CD4-positive, alpha-beta T cell treated with Interleukin-1 beta for 1 hour (primary cell): Measurements from ENCODE around the gene P3H2.

ENCODE experiments used
- DNase-seq, 2 donors: peaks; one replicate each; pipeline ENCODE4 v3.0.0-alpha.2; 2020 to 2022

The P3H2 gene

DNA sequence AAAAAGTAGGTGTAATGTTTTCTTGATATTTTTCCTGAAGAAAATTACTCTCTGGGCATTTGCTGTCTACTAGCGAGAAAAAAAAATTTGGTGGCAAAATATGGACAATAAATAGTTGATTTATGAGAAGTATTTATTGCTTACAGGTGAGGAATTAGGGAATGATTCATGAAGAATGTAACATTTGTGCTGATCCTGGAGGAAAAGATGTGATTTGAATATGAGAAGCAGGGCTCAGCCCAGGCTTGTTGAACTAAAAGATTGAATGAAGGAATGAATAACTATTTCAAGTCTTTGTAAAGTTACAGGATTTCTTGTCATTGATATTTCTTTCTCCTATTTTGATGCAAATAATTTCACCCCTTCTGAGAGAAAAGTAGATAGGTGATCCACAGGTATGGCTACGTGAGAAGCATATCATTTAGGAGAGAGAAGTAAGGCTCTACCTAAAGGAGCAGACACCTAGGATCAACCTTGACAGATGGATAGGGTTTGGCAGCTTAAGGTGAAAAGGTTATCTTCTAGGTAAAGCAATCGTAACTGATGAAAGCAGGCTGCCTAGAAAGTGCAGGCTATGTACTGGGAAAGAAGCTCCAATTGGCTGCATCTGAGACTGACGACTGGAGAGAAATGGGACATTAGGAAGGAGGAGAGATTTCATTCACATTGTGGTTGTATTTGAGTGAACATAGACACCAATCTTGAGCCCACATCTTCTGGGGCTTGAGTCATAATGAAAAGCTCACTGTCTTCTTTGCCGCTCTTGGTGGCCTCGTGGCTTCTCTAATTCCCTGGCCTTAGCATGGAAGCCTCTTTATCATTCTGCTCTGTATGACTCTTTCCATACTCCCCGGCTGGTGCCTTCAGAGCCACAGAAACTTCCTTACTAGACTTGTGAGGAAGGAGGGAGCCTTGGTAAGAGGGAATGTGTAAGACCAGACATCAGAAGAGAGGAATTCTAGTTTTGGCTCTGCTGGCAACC lies 106.5 kb downstream of the P3H2 start:
- no peak for DNase-seq

DNA sequence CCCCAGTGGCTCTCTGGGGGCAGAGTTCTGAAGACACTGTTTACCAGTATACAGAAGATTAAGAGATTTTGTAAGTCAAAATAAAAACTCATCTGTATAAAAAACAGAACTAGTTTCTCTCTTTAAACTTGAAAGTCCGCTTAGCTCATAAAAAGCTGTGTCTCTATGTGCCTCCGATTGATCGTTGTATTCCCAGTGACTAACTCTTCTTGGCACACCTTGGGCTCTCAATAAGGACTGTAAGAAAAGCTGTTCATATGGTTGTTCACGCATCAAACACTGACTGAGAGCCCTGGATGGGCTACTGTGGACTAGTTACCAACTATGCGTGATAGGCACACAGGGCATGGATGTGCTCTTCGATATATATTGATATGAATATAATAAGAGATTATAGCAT lies 107.9 kb downstream of the P3H2 start:
- DNase-seq = no peak

DNA sequence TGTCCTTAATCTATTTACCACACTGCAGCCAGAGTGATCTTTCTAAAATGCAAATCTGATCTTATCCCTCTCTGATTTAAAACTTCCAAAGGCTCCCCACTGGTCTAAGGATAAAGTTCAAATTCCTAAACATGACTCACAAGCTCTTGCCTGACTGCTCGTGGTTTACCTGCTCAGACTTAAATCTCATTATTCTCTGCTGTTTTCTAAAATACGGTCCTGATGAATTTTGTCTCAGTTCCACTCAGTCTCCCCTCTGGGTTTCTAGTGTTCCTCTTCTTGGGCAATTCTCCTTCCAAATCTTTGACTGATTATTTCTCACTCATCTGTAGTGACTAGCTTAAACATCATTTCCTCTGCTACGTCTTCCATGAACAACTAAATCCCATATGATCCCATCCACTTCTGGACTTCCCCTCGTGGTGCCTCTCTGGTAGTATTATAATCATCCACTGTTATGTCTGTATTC lies 108.3 kb downstream of the P3H2 start:
- DNase-seq = no peak

DNA sequence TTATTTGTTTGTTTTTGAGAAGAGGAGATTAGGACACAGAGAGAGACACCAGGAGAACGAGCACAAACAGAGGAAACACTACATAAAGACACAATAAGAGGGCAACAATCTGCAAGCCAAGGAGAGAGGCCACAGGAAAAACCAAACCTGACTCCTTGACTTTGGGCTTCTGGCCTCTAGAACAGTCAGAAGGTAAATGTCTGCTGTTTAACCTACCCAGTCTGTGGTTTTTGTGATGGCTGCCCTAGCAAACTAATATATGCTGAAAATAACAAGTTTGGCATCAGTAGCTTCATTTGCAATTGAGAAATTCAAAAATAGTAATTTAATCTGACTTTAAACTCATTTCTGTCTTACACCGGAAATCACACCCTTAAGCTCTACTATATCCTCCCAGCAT lies 110.2 kb downstream of the P3H2 start:
- DNase-seq = no peak

DNA sequence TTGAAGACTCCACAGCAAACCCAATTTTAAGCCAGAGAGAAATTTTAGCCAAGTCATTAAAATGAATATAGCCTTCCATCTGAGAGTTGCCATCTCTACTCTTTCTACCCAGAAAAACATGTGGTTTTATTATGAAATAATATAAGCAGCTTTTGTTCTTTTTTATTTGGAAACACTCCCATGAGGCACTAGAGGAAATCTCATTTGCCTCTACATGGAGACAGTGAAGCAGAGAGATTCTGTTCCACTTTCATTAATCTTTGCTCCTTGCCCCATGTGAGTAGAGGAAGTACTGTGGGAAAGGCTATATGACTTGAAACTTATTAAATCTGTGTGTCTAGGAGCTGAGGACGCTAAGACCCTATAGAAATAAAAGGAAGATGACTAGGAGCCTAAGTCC lies 111.1 kb downstream of the P3H2 start:
- DNase-seq = no peak

DNA sequence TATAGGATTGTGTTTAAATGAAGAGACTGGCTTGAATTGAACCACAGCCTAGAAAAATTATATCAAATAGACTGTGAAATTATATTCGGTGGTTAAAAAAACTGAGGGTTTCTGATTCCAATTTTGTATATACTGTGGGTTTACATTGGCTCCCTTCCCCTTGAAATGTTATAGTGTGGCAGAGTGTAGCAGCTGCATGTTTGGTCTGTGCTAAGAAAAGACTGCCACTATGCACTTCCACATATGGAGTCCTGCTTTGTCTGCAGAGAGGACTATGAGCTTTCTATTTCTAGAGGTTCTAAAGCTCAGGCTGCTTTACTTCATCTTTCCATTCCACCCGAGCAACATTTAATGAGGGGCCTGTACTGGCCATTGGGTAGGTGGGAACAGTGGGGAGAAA lies 112.3 kb downstream of the P3H2 start:
- no peak for DNase-seq

DNA sequence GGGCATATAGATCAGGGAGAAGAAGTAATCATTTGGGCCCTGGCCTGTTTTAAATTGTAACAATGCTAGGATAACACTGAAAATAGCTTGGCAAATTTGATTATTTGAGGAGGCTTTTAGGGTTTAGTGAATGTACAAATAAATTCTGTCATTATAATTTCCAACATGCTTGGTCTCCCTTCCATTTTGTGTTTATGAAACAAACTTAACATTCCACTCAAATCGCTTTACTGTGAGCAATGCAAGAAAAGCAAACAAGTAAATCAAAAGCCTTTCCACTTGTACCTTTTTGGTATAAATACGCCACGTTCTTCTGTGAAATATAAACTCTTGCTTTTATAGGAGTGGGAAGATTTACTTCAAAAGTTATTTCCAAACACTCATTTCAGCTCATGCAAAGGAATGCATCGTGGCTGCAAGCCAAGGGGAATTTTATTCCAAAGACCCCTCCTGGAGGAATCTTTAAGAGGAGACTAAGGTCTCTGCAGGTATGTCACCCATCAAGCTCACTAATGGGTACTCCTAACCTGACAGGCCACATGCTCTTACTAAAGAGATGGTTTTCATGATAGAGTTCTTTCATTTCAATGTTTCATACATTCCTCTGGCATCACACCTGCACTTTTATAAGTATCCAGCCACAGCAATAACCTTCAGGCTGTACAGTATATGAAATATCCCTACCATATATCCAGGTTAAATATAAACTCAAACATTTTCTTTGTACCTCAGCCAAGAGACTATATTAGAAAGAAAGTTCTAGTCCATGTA lies 115.2 kb downstream of the P3H2 start:
- DNase-seq = no peak

DNA sequence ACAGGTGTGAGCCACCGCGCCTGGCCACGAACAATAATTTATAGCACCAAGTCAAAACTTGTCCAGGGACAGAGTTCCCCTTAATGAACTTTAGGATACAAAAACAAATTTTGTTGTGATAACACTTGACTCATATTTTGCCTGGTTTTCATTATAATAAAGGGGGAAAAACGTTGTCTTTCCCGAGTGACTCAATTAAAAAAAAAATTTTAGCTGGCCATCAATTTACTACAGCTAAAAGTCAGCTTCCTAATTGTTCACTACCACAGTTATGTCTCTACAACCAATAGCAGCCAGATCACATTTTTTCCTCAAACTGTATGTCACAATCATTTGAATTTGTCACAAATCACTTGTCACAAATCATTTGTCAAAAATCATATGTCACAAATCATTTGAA lies 116.0 kb downstream of the P3H2 start:
- no peak for DNase-seq

DNA sequence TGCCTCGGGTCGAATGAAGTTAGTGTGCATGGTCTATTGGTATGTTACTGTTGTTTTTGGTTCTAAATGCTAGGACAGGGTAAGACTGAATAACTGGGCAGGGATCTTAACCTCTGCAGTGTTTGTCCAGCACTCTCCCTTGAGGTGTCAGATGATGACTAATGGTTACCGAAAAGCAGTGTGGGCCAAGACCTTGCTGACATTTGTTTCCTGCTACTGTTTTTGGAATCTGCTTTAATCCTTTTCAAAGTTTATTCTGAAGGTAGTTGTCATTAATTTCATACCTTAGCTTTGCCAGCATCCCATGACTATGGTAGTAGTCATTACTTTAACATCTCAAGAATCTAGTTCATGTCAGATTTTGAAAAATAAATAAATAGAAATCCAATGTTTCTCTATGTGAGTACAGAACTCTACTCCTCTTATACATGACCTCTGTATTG lies 117.0 kb downstream of the P3H2 start:
- DNase-seq = no peak

DNA sequence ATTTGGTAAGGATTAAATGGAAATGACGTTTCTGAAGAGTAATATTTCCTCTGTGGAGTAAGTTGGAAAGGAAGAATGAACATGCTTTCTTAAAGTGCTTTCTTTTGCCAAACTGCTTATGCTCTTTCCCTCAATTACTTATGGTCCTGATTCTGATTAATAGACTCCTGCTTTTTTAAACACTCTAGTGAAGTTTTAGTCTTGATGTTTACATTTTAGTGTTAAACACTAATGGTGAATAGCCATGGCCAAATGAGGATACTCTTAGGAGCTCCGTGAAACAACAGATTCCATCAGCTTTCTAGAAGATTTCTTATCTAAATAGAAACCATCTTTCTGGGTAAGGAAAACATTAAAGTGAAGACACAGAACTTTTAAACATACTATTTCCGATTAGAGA lies 117.6 kb downstream of the P3H2 start:
- DNase-seq = no peak

DNA sequence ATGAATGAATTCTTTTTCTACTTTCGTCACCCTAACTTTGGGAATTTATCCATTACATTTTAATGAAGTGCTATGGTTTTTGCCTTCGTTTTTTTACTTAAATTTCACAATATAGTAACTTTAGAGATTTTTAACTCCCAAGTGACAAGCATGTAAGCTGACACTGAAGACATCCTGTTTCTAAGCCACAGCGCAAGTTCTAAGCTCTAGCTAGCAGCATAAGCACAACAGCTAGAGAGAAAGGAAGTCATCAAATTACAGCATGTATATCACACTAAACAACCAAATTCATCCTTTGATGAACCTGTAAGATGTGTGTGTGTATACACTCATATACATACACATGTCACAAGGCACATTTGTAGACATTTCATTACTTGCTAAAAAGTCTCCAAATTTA lies 119.3 kb downstream of the P3H2 start:
- DNase-seq = no peak

DNA sequence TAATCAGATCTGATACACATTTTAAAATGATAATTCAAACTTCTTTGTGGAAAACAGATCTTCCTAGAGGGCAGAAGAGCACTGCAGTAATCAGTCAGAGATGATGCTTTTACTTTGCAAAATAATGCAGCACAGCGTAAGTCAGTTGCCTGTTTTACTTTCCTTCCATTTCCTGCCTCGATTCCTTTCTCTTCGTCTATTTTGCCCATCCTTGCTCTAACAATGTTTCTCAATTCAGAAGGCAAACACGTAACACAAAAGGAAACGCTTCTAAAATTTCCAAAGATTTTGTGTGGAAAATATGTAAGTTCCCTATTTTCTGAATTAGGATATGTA lies 119.9 kb downstream of the P3H2 start:
- no peak for DNase-seq

DNA sequence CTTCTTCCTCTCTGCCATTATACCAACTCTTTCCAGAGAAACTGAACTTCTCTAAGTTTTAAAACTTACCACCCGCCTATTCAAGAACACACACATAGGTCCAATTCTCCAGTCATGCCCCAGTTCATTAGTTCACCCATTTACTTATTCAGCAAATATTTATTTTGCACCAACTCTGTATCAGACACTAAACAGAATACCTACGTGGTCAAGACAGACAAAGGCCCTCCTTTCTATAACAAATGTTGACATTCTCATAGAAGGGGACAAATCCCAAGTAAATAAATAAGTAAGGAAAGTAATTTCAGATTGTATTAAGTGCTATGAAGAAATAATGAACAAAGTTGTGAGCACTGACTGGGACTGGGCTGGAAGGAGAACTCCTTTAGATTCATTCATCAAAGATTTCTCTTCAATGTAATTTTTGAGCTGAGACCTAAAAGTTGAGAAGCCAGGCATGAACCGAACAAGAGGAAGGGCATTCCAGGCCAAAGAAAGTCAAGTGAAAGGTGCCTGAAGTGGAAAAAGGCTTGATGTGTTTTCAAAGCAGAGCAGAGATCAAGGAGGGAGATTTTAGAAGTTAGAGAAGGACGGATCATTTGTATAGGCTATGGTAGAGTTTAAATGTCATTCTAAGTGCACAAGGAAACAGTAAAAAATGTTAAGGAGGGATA lies 120.4 kb downstream of the P3H2 start:
- no peak for DNase-seq

DNA sequence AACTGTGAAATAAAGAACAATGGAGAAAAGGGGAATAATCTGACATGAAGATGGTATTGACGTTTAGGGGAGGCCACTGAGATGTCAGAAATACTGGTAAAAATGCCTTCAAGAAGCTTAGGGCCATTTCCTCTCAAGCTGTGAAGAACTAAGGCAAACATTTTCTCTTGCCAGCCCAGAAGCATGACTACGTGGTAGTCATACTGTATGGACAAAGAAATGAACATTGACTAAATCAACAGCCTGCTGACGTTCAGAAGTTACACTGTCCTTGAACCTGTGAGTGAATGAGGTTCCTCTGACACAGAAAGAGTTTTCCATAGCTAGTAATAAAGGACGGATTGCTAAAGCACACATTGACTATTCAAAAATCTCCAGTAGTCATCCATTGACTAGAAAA lies 121.0 kb downstream of the P3H2 start:
- no peak for DNase-seq

DNA sequence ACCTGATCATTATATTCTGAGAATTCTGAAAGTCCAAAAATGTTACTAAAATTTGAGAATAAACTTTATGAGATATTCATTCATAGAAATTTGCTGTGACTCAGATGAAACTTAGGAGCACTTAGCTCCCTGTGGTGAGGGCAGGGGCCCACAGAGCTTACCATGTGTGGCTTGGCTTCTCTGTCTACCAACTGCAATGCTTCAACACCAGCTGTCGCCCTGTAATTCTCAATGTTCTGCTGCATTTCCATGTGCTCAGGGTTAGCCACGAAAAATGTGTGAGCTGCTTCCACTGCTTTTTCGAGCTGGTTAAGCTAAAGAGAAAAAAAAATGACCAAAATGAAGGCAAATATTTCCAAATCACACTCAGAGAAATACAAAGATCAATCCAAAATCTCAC lies 125.6 kb downstream of the P3H2 start:
- no peak for DNase-seq

DNA sequence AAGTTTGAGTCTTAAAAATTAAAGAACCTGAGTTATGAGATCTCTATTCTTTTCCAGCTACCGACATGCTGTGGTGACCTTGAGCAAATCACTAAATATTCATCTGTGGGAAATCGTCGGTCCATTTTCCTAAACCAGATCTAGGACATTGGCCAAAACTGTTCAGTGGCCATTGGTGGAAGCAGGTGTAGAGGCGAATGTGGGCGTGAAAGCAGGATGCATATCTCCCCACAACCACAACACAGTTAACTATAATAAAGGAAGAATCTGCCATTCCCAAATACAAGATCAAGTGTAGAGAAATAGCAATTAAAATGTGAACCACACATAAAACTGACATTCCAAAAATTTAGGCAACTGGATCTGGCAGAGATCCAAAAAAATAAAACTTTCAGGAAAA lies 129.9 kb downstream of the P3H2 start:
- DNase-seq = no peak

DNA sequence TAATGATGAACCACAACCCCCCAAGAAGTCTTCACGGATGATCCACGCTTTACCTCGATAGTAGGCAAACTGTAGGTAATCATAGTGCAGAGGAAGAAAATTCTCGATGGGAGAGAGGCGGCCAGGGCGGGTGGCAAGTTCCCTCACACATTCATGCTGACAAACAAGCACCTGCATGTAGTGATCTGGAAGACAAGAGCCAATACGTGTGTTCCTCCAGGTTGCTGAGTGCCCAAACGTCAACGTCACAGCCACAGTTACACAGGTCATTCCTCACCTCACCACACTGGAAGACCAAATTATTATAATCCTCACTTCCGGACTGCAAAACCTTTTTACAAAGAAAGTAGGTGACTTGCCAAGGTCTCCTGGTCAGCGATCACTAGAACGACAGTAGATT lies 131.8 kb downstream of the P3H2 start:
- no peak for DNase-seq

DNA sequence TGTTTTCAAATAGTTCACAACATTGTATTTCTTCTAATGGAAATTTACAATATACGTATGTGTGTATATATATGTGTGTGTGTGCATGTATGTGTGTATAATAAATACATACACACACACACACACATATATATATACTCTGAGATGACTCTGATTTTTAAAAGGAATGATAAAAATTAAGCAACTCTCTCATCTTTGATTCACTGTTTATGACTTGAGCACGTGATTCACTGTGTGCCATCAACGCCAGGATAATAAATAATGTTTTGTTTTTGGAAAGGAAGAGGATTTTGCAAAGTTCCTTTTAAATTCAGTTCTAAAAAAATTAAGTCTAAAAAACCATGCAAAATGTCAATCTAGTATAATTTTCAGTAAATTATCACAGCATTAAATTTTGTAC lies 132.4 kb downstream of the P3H2 start:
- no peak for DNase-seq

DNA sequence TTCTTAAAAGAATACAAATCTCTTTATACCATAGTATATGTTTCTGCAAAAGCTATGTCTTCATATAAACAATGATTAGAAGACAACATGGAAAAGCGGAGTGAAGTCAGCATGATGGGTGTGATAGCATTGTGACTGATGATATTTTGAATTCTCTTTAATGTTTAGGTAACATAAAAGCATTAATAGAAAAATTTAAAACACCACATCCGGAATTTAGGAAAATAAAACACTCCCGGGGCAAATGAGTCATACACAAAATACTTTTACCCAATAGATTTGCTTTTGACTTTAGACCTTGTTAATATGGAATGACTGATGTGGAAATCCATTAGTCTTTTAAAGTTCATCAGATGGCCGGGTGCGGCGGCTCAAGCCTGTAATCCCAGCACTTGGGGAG lies 134.7 kb downstream of the P3H2 start:
- DNase-seq = no peak

DNA sequence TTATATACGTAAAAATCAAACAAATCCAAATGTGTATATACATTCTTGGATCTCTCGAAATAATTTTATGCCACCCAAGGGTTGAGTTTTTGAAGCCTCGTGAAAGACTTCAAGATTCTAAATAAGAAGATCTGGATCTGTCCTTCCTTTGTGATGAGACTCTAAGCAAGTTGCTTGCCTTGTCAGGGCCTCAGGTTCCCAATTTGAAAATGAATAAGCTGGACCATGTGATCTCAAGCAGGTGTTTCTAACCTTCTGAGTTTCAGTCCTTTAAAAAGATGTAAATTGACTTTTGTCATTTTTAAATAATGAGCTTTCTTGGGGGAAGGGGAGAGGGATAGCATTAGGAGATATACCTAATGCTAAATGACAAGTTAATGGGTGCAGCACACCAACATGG lies 137.1 kb downstream of the P3H2 start:
- no peak for DNase-seq

DNA sequence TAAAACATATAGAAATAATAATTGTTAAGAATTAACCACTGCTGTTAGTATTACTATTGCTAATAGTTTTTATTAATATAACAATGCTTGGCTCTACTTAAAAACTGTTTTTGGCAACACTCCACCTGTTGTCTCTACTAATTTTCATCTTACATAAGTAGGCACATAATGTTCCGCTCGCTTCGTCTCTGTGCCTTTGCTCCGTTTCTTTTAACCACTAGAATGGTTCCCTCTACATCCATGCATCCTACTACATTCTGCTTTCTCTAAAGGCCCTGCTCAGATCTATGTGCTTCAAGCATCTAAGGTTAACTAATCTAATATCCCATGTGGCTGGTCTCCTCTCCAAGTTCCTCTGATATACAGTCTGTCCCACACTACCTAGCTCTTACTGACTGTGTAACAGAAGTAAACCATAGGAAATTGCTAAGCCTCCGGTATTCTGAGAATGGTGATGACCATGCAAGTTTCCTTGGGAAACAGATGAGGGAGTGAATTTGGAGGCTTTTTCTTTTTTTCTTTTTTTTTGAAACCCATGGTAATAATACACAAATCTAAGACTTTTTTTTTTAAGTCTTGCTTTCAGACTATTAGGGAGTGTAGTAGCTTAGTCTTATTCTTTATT lies 138.3 kb downstream of the P3H2 start:
- no peak for DNase-seq

DNA sequence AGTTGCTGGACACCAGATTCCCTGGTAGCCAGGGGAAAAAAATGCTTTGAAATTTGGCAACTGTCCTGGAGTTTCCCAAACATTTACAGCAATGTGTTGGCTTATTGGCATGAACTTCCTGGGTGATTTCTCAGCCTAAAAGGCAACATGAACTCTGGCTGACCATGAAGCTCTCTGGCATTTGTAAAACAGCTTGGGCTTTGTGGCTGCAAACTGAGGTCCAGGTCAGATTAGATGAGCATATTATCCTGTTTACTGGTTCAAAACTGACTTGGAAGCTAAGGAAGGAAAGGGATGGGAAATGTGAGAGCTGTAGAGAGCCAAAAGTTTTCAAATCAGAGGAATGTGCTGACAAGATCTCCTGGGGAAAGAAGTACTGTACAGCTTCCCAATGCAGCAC lies 139.0 kb downstream of the P3H2 start:
- no peak for DNase-seq

DNA sequence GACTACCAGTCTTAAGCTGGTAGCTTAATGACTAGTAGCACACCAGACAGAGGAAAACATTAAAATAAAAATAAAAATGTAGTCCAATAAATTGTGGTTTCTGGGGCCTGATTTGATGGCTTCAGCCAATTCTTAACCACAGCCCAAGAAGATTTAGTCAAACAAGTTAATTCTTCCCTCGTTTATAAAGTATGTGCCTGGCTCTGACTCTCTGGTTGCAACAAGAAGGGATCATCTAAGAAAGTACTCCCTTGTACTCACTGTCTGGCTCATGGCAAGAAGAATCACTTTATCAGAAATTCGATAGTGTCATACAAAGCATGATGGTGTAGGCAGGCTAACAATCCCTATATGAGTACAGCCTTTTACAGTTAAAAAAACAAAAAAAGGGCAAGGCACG lies 141.9 kb downstream of the P3H2 start:
- DNase-seq = no peak
